DMS114 treated with DMSO at 0.1 percent for 48 hours (cell line): ENCODE measurements around the gene RTCB.
"Not testable (repeated sequence)": the region's sequence is repeated elsewhere in the genome, so short reads cannot be mapped to it uniquely, and the experiment has no call there.

Experiments
- DNase-seq: peaks from one replicate; lab custom pipeline; 2025; ENCODE audit not compliant: unreplicated experiment; lab: John Stamatoyannopoulos, UW

RTCB gene

GRCh38 chr22:32395107-32395506, 16.9 kb downstream of the RTCB start:
- no peak for DNase-seq

- DNase-seq: no peak
Observed at GRCh38 chr22:32389685-32390084, 22.4 kb downstream of the RTCB start.

- DNase-seq: no peak
Observed at GRCh38 chr22:32385681-32386080, 26.4 kb downstream of the RTCB start.

GRCh38 chr22:32380991-32381390, 31.1 kb downstream of the RTCB start:
- no peak for DNase-seq

- DNase-seq: peak; percentile 48
Observed at GRCh38 chr22:32378707-32379272, 33.3 kb downstream of the RTCB start.

GRCh38 chr22:32376681-32377080, 35.4 kb downstream of the RTCB start:
- DNase-seq: no peak

- no peak for DNase-seq
Observed at GRCh38 chr22:32375678-32376450, 36.2 kb downstream of the RTCB start.

GRCh38 chr22:32364210-32364609, 47.8 kb downstream of the RTCB start:
- no peak for DNase-seq

GRCh38 chr22:32361257-32361656, 50.8 kb downstream of the RTCB start:
- no peak for DNase-seq

GRCh38 chr22:32360096-32360495, 52.0 kb downstream of the RTCB start:
- not testable (repeated sequence) for DNase-seq

GRCh38 chr22:32357567-32357966, 54.5 kb downstream of the RTCB start, which contains the start of gene RFPL3:
Gene RFPL3 (plus strand): TSS chr22:32357867. CDS start chr22:32358072, 205 bp downstream.
- DNase-seq: not testable (repeated sequence)

GRCh38 chr22:32355760-32356159, 56.3 kb downstream of the RTCB start:
- DNase-seq: no peak

- no peak for DNase-seq
Observed at GRCh38 chr22:32354360-32355351, 57.4 kb downstream of the RTCB start.

GRCh38 chr22:32353840-32354239, 58.2 kb downstream of the RTCB start:
- DNase-seq: no peak

- DNase-seq: no peak
Observed at GRCh38 chr22:32353292-32353691, 58.8 kb downstream of the RTCB start.

GRCh38 chr22:32352681-32353080, 59.4 kb downstream of the RTCB start:
- DNase-seq: no peak

GRCh38 chr22:32351875-32352274, 60.2 kb downstream of the RTCB start:
- not testable (repeated sequence) for DNase-seq

- no peak for DNase-seq
Observed at GRCh38 chr22:32348031-32348611, 63.9 kb downstream of the RTCB start.

GRCh38 chr22:32343941-32344340, 68.1 kb downstream of the RTCB start:
- DNase-seq: no peak

- DNase-seq: no peak
Observed at GRCh38 chr22:32342977-32343376, 69.1 kb downstream of the RTCB start.

- DNase-seq: no peak
Observed at GRCh38 chr22:32341122-32341740, 70.8 kb downstream of the RTCB start.
